ENCODE data around the gene TEDC2. TPM values are rescaled to one million over a fixed set of nuclear protein-coding genes. Genes with fewer than 3 reads are reported as not detected.
"Not testable (repeated sequence)": the region's sequence is repeated elsewhere in the genome, so short reads cannot be mapped to it uniquely, and the experiment has no call there.

TEDC2 gene
- total RNA-seq = 12.1 and 16.1 TPM in 2 replicates

GRCh38 chr16:2459647-2460390, at the start of gene TEDC2:
TEDC2 (plus strand) TSS chr16:2460109; CDS start chr16:2460145, 36 bp downstream.
- DNase-seq (ENCODE audit: extremely low read depth, low read depth, low spot score) = peak; percentile 33

GRCh38 chr16:2415085-2415484, 44.8 kb upstream of the TEDC2 start:
- no peak for DNase-seq (ENCODE audit: extremely low read depth, low read depth, low spot score)

GRCh38 chr16:2420035-2420434, 39.9 kb upstream of the TEDC2 start:
- DNase-seq (ENCODE audit: extremely low read depth, low read depth, low spot score) = no peak

- no peak for DNase-seq (ENCODE audit: extremely low read depth, low read depth, low spot score)
Observed at GRCh38 chr16:2422123-2422867, 37.6 kb upstream of the TEDC2 start.

GRCh38 chr16:2424061-2425007, 35.6 kb upstream of the TEDC2 start:
- DNase-seq (ENCODE audit: extremely low read depth, low read depth, low spot score) = no peak

GRCh38 chr16:2425008-2425518, 34.8 kb upstream of the TEDC2 start:
- DNase-seq (ENCODE audit: extremely low read depth, low read depth, low spot score) = no peak

GRCh38 chr16:2425825-2426430, 34.0 kb upstream of the TEDC2 start:
- DNase-seq (ENCODE audit: extremely low read depth, low read depth, low spot score) = no peak

- no peak for DNase-seq (ENCODE audit: extremely low read depth, low read depth, low spot score)
Observed at GRCh38 chr16:2426941-2427361, 33.0 kb upstream of the TEDC2 start.

GRCh38 chr16:2427526-2427925, 32.4 kb upstream of the TEDC2 start:
- DNase-seq (ENCODE audit: extremely low read depth, low read depth, low spot score) = no peak

GRCh38 chr16:2428051-2428783, 31.7 kb upstream of the TEDC2 start:
- no peak for DNase-seq (ENCODE audit: extremely low read depth, low read depth, low spot score)

GRCh38 chr16:2428784-2429033, 31.2 kb upstream of the TEDC2 start:
- no peak for DNase-seq (ENCODE audit: extremely low read depth, low read depth, low spot score)

GRCh38 chr16:2429034-2429770, 30.7 kb upstream of the TEDC2 start, which contains the start of gene CCNF:
CCNF (plus strand) TSS chr16:2429447; CDS start chr16:2429482, 35 bp downstream.
- no peak for DNase-seq (ENCODE audit: extremely low read depth, low read depth, low spot score)

- no peak for DNase-seq (ENCODE audit: extremely low read depth, low read depth, low spot score)
Observed at GRCh38 chr16:2429771-2430663, 29.9 kb upstream of the TEDC2 start.

GRCh38 chr16:2432286-2432685, 27.6 kb upstream of the TEDC2 start:
- DNase-seq (ENCODE audit: extremely low read depth, low read depth, low spot score) = no peak

- no peak for DNase-seq (ENCODE audit: extremely low read depth, low read depth, low spot score)
Observed at GRCh38 chr16:2432801-2433505, 27.0 kb upstream of the TEDC2 start.

GRCh38 chr16:2435236-2435635, 24.7 kb upstream of the TEDC2 start:
- DNase-seq (ENCODE audit: extremely low read depth, low read depth, low spot score) = not testable (repeated sequence)

- no peak for DNase-seq (ENCODE audit: extremely low read depth, low read depth, low spot score)
Observed at GRCh38 chr16:2436110-2436509, 23.8 kb upstream of the TEDC2 start.

All from glomerular endothelial cell (primary cell).